ENCODE results near the gene TSG101. TPM values are rescaled to one million over a fixed set of nuclear protein-coding genes. Genes with fewer than 3 reads are reported as not detected.

The TSG101 gene
- total RNA-seq, 1 experiment from 2014 or later: 86.6 TPM

DNA sequence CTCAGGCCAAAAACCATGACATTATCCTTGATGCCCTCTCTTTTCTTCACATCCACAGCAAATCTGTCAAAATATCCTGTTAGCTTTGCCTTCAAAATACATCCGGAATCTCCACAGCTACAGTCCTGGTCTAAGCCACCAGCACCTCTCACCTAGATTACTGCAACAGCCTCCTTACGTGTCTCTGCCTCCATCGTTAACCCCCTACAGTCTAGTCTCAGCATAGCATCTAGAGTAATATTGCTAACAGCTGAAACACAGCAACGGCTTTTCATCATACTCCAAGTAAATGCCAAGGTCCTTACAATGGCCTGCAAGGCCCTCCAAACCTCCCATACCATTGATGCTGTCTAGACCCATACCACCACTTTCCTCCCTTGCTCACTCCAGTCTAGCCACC lies 4.4 kb downstream of the TSG101 start:
- DNase-seq: peak in 1 of 2 experiments; percentile 24
- no peaks in the 10 kb centered on the region for H3K27me3 Mint-ChIP-seq (ENCODE audit: insufficient read depth, unreplicated experiment)
- TF ChIP-seq, protein P1, sequence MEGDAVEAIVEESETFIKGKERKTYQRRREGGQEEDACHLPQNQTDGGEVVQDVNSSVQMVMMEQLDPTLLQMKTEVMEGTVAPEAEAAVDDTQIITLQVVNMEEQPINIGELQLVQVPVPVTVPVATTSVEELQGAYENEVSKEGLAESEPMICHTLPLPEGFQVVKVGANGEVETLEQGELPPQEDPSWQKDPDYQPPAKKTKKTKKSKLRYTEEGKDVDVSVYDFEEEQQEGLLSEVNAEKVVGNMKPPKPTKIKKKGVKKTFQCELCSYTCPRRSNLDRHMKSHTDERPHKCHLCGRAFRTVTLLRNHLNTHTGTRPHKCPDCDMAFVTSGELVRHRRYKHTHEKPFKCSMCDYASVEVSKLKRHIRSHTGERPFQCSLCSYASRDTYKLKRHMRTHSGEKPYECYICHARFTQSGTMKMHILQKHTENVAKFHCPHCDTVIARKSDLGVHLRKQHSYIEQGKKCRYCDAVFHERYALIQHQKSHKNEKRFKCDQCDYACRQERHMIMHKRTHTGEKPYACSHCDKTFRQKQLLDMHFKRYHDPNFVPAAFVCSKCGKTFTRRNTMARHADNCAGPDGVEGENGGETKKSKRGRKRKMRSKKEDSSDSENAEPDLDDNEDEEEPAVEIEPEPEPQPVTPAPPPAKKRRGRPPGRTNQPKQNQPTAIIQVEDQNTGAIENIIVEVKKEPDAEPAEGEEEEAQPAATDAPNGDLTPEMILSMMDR (IDR thresholded peaks at IDR 0.05; ENCODE audit: insufficient read depth in 1 of 2, low read depth in 1 of 2, low read length in 1 of 2, severe bottlenecking in 1 of 2, unreplicated experiment in 1 of 2): no peak
- H3K27me3 ChIP-seq (replicated peaks; ENCODE audit: control insufficient read depth, insufficient read depth, low read length): no peaks in the 10 kb centered on the region
- BruUV-seq (replicated peaks): no TSS peak
- POLR2A ChIA-PET: no interaction called here
- CTCF ChIA-PET: interaction anchor here (0.6 to 1.0 kb wide), 2 partner anchors 200 to 206 kb away, joined by 3 to 5 read pairs; no protein-coding TSS in a partner anchor
- no peaks in the 10 kb centered on the region for H3K9me3 Mint-ChIP-seq (ENCODE audit: unreplicated experiment)
- H3K27ac Mint-ChIP-seq (ENCODE audit: unreplicated experiment): no peak overlapping the region
- H3K4me1 Mint-ChIP-seq (ENCODE audit: low read depth, unreplicated experiment): no peaks in the 10 kb centered on the region
- intact Hi-C loops (cut with micrococcal nuclease; ENCODE audit: unreplicated experiment): loop anchor here (10.0 kb wide), 1 partner anchor 278 kb away; the partner anchor contains the start of gene SAA2
- H3K36me3 ChIP-seq (ENCODE audit: control insufficient read depth, insufficient read depth, low read length): no peaks in the 10 kb centered on the region
- H3K36me3 Mint-ChIP-seq (ENCODE audit: insufficient read depth, unreplicated experiment): peaks cover 11% of the 10 kb centered on the region
- H3K4me3 ChIP-seq (ENCODE audit: low read depth, low read length): no peak overlapping the region
- H3K4me1 ChIP-seq: no peaks in the 10 kb centered on the region
- H3K9me3 ChIP-seq: no peaks in the 10 kb centered on the region
- H3K4me3 Mint-ChIP-seq (ENCODE audit: unreplicated experiment): no peak overlapping the region

DNA sequence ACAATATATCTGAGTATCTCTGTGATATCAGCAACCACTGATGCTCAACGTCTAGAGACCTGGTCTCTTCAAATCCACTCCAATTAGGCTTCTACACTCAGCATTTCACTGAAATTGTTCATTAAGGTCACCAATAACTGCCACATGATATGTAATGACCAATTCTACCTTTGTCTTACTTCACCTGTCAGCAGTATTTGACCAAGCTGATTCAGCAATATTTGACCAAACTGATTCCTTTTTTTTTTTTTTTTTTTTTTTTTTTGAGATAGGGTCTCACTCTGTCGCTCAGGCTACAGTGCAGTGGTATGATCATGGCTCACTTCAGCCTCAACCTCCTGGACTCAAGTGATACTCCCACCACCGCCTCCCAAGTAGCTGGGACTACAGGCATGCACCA lies 5.6 kb downstream of the TSG101 start:
- TF ChIP-seq, protein P1 (IDR thresholded peaks at IDR 0.05; ENCODE audit: insufficient read depth in 1 of 2, low read depth in 1 of 2, low read length in 1 of 2, severe bottlenecking in 1 of 2, unreplicated experiment in 1 of 2): no peak
- Histone ChIP-seq H3K27me3 (replicated peaks; ENCODE audit: control insufficient read depth, insufficient read depth, low read length) (no peaks in the 10 kb centered on the region), H3K36me3 (ENCODE audit: control insufficient read depth, insufficient read depth, low read length) (no peaks in the 10 kb centered on the region), H3K4me3 (ENCODE audit: low read depth, low read length) (no peak overlapping the region), H3K9me3 (no peaks in the 10 kb centered on the region), H3K4me1 (no peaks in the 10 kb centered on the region)
- no peak overlapping the region for H3K4me3 Mint-ChIP-seq (ENCODE audit: unreplicated experiment)
- H3K27ac Mint-ChIP-seq (ENCODE audit: unreplicated experiment): no peak overlapping the region
- POLR2A ChIA-PET: no interaction called here
- intact Hi-C loops (cut with micrococcal nuclease; ENCODE audit: unreplicated experiment): loop anchor here (10.0 kb wide), 1 partner anchor 276 kb away; the partner anchor contains the start of gene SAA2
- peaks cover 1% of the 10 kb centered on the region for H3K36me3 Mint-ChIP-seq (ENCODE audit: insufficient read depth, unreplicated experiment)
- no TSS peak for BruUV-seq (replicated peaks)
- CTCF ChIA-PET: no interaction called here
- no peaks in the 10 kb centered on the region for H3K27me3 Mint-ChIP-seq (ENCODE audit: insufficient read depth, unreplicated experiment)
- H3K4me1 Mint-ChIP-seq (ENCODE audit: low read depth, unreplicated experiment): no peaks in the 10 kb centered on the region
- H3K9me3 Mint-ChIP-seq (ENCODE audit: unreplicated experiment): no peaks in the 10 kb centered on the region
- no peak for DNase-seq

- no peaks in the 10 kb centered on the region for H3K9me3 ChIP-seq
- intact Hi-C loops (cut with micrococcal nuclease; ENCODE audit: unreplicated experiment): no loop called here
- Mint-ChIP-seq H3K4me1 (ENCODE audit: low read depth, unreplicated experiment) (no peaks in the 10 kb centered on the region), H3K27me3 (ENCODE audit: insufficient read depth, unreplicated experiment) (no peaks in the 10 kb centered on the region), H3K9me3 (ENCODE audit: unreplicated experiment) (no peaks in the 10 kb centered on the region), H3K36me3 (ENCODE audit: insufficient read depth, unreplicated experiment) (peaks cover 30% of the 10 kb centered on the region), H3K27ac (ENCODE audit: unreplicated experiment) (no peak overlapping the region), H3K4me3 (ENCODE audit: unreplicated experiment) (no peak overlapping the region)
- POLR2A ChIA-PET: no interaction called here
- H3K4me3 ChIP-seq (ENCODE audit: low read depth, low read length): no peak overlapping the region
- H3K27me3 ChIP-seq (replicated peaks; ENCODE audit: control insufficient read depth, insufficient read depth, low read length): no peaks in the 10 kb centered on the region
- H3K36me3 ChIP-seq (ENCODE audit: control insufficient read depth, insufficient read depth, low read length): peaks cover 2% of the 10 kb centered on the region; the same call in 1 of the 2 replicates
- CTCF ChIA-PET: interaction anchor here (0.6 kb wide), 1 partner anchor 67 kb away, joined by 3 read pairs; no protein-coding TSS in a partner anchor
- no peaks in the 10 kb centered on the region for H3K4me1 ChIP-seq
- TF ChIP-seq, protein P1 (IDR thresholded peaks at IDR 0.05; ENCODE audit: insufficient read depth in 1 of 2, low read depth in 1 of 2, low read length in 1 of 2, severe bottlenecking in 1 of 2, unreplicated experiment in 1 of 2): no peak
- BruUV-seq (replicated peaks): no TSS peak
- no peak for DNase-seq
Observed at GRCh38 chr11:18502352-18502751, 24.4 kb downstream of the TSG101 start.

Measured in Caco-2 (cell line).